Measurements from ENCODE around the gene FZR1. TPM values are rescaled to one million over a fixed set of nuclear protein-coding genes. Genes with fewer than 3 reads are reported as not detected.

Gene FZR1
- total and polyA plus RNA-seq, 2 of the 13 experiments (the other 11 are each of a cell fraction or from before 2014, with no cell fraction given): 29.0 to 30.8 TPM

- TF ChIP-seq HBP1 (CRISPR knock-in tag; IDR thresholded peaks at IDR 0.05; ENCODE audit: low read depth) (no peak), TFAP4 (IDR thresholded peaks at IDR 0.05; ENCODE audit: borderline replicate concordance, low read depth) (peak; percentile 12; the same call in 1 of the 2 replicates), RCOR2 (CRISPR knock-in tag; IDR thresholded peaks at IDR 0.05) (no peak), ZNF552 (CRISPR knock-in tag; IDR thresholded peaks at IDR 0.05; ENCODE audit: borderline replicate concordance) (0 out of 2 replicates have a peak, but pooled peaks have one; percentile 13), ZFP36L2 (CRISPR knock-in tag; IDR thresholded peaks at IDR 0.05) (no peak), CCDC6 (CRISPR knock-in tag; IDR thresholded peaks at IDR 0.05) (no peak), SAFB2 (CRISPR knock-in tag; IDR thresholded peaks at IDR 0.05; ENCODE audit: borderline replicate concordance, low read depth) (no peak), ZNF788 (CRISPR knock-in tag; IDR thresholded peaks at IDR 0.05; ENCODE audit: borderline replicate concordance) (peak; percentile 55; the same call in 1 of the 2 replicates), TRIM22 (IDR thresholded peaks at IDR 0.05) (0 out of 2 replicates have a peak, but pooled peaks have one; percentile 30), CTCF (CRISPR knock-in tag; IDR thresholded peaks at IDR 0.05) (peak; percentile 95), RFXAP (CRISPR knock-in tag; IDR thresholded peaks at IDR 0.05; ENCODE audit: borderline replicate concordance) (no peak), ATF4 (CRISPR knock-in tag; IDR thresholded peaks at IDR 0.05) (no peak), ZNF572 (CRISPR knock-in tag; IDR thresholded peaks at IDR 0.05) (no peak), ZKSCAN5 (CRISPR knock-in tag; IDR thresholded peaks at IDR 0.05) (no peak), RFX5 (IDR thresholded peaks at IDR 0.05; ENCODE audit: low read depth, low read length) (no peak), XRCC5 (optimal IDR thresholded peaks at IDR 0.05; ENCODE audit: low read length) (peak; percentile 85), NFYB (CRISPR knock-in tag; IDR thresholded peaks at IDR 0.05) (no peak), ZNF296 (CRISPR knock-in tag; conservative IDR thresholded peaks at IDR 0.05) (no peak)
- TF ChIP-seq, protein P1, sequence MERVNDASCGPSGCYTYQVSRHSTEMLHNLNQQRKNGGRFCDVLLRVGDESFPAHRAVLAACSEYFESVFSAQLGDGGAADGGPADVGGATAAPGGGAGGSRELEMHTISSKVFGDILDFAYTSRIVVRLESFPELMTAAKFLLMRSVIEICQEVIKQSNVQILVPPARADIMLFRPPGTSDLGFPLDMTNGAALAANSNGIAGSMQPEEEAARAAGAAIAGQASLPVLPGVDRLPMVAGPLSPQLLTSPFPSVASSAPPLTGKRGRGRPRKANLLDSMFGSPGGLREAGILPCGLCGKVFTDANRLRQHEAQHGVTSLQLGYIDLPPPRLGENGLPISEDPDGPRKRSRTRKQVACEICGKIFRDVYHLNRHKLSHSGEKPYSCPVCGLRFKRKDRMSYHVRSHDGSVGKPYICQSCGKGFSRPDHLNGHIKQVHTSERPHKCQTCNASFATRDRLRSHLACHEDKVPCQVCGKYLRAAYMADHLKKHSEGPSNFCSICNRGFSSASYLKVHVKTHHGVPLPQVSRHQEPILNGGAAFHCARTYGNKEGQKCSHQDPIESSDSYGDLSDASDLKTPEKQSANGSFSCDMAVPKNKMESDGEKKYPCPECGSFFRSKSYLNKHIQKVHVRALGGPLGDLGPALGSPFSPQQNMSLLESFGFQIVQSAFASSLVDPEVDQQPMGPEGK (CRISPR knock-in tag; IDR thresholded peaks at IDR 0.05): peak; percentile 52
Observed at GRCh38 chr19:3544742-3545668, 38.9 kb downstream of the FZR1 start (continued).

Measured in HepG2 (cell line).